Measurements from ENCODE around the gene KDELR3.

GRCh38 chr22:38513063-38513462 lies 45.2 kb downstream of the KDELR3 start:
- no peak for TF ChIP-seq EZH2phosphoT487 (IDR thresholded peaks at IDR 0.05; ENCODE audit: borderline replicate concordance)
- TF ChIP-seq EZH2 (IDR thresholded peaks at IDR 0.05): no peak
- TF ChIP-seq TCF7L2 (IDR thresholded peaks at IDR 0.05; ENCODE audit: borderline replicate concordance, extremely low read depth, insufficient read depth, insufficient read length): no peak
- TF ChIP-seq CTCF (IDR thresholded peaks at IDR 0.05 in 2 of 3, conservative IDR thresholded peaks at IDR 0.05 in 1 of 3; ENCODE audit: borderline replicate concordance in 1 of 3, insufficient read depth in 1 of 3, low read depth in 2 of 3, low read length in 2 of 3): peak in 2 of 3 experiments; percentile 31 to 32; a peak in 1 of 6 replicates
- TF ChIP-seq, protein P1, sequence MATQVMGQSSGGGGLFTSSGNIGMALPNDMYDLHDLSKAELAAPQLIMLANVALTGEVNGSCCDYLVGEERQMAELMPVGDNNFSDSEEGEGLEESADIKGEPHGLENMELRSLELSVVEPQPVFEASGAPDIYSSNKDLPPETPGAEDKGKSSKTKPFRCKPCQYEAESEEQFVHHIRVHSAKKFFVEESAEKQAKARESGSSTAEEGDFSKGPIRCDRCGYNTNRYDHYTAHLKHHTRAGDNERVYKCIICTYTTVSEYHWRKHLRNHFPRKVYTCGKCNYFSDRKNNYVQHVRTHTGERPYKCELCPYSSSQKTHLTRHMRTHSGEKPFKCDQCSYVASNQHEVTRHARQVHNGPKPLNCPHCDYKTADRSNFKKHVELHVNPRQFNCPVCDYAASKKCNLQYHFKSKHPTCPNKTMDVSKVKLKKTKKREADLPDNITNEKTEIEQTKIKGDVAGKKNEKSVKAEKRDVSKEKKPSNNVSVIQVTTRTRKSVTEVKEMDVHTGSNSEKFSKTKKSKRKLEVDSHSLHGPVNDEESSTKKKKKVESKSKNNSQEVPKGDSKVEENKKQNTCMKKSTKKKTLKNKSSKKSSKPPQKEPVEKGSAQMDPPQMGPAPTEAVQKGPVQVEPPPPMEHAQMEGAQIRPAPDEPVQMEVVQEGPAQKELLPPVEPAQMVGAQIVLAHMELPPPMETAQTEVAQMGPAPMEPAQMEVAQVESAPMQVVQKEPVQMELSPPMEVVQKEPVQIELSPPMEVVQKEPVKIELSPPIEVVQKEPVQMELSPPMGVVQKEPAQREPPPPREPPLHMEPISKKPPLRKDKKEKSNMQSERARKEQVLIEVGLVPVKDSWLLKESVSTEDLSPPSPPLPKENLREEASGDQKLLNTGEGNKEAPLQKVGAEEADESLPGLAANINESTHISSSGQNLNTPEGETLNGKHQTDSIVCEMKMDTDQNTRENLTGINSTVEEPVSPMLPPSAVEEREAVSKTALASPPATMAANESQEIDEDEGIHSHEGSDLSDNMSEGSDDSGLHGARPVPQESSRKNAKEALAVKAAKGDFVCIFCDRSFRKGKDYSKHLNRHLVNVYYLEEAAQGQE (IDR thresholded peaks at IDR 0.05; ENCODE audit: low read depth): no peak
- no peak for TF ChIP-seq CEBPB (IDR thresholded peaks at IDR 0.05; ENCODE audit: low read depth)
- no peak for TF ChIP-seq SRF (IDR thresholded peaks at IDR 0.05; ENCODE audit: low read depth)
- TF ChIP-seq RAD21 (IDR thresholded peaks at IDR 0.05; ENCODE audit: low read depth): peak; percentile 26; the same call in 1 of the 2 replicates
- no peak for TF ChIP-seq POLR2AphosphoS5 (IDR thresholded peaks at IDR 0.05; ENCODE audit: low read depth, low read length)
- no peak for TF ChIP-seq YY1 (IDR thresholded peaks at IDR 0.05; ENCODE audit: extremely low read depth, insufficient replicate concordance, low read depth, low read length)

All from HCT116 (cell line).